ENCODE data around the gene CD163L1. TPM values are rescaled to one million over a fixed set of nuclear protein-coding genes. Genes with fewer than 3 reads are reported as not detected.

Gene CD163L1
- total and polyA plus RNA-seq, 2 of the 8 experiments (the other 6 are each of a cell fraction or from before 2014, with no cell fraction given) = 0.11 to 0.22 TPM

GRCh38 chr12:7322599-7322998, 121.4 kb downstream of the CD163L1 start:
- no peaks in the 10 kb centered on the region for H3K79me2 ChIP-seq (ENCODE audit: control insufficient read depth in 1 of 2, insufficient read depth in 2 of 2, low read length in 2 of 2)
- no peak overlapping the region for H3K14ac ChIP-seq (ENCODE audit: insufficient read length)
- FAIRE-seq (no peak), DNase-seq (ENCODE audit: low read depth in 1 of 2, low spot score in 2 of 2) (no peak)
- no peak overlapping the region for H3K27ac ChIP-seq (ENCODE audit: low read depth, low read length)
- H2BK5ac ChIP-seq (ENCODE audit: low read depth, low read length) = no peak overlapping the region
- no peak overlapping the region for H2AFZ ChIP-seq (ENCODE audit: low read length)
- H4K91ac ChIP-seq (replicated peaks; ENCODE audit: insufficient read length, low read length) = no peak overlapping the region
- H3K56ac ChIP-seq (replicated peaks; ENCODE audit: insufficient read length, low read depth, low read length) = no peak overlapping the region
- no peaks in the 10 kb centered on the region for H3K4me1 ChIP-seq (replicated peaks in 1 of 4; ENCODE audit: control insufficient read depth in 3 of 4, insufficient read depth in 4 of 4, low read length in 3 of 4)
- H2BK120ac ChIP-seq (replicated peaks; ENCODE audit: low read depth, low read length) = no peak overlapping the region
- H3K9ac ChIP-seq (replicated peaks in 1 of 4; ENCODE audit: extremely low read depth in 1 of 4, low read depth in 3 of 4, low read length in 3 of 4) = no peak overlapping the region
- no peaks in the 10 kb centered on the region for H4K20me1 ChIP-seq (replicated peaks in 1 of 2; ENCODE audit: control insufficient read depth in 1 of 2, insufficient read depth in 2 of 2, low read length in 2 of 2)
- no peak overlapping the region for H3K23ac ChIP-seq (ENCODE audit: insufficient read length)
- H3K79me1 ChIP-seq (ENCODE audit: low read depth, low read length) = no peaks in the 10 kb centered on the region
- no peak overlapping the region for H3K4ac ChIP-seq (replicated peaks; ENCODE audit: insufficient read length, low read depth, low read length)
- H2BK20ac ChIP-seq (ENCODE audit: low read length) = no peak overlapping the region
- H3K23me2 ChIP-seq (ENCODE audit: low read depth, low read length) = no peaks in the 10 kb centered on the region
- H3K27me3 ChIP-seq (replicated peaks in 1 of 4; ENCODE audit: control insufficient read depth in 3 of 4, extremely low read depth in 1 of 4, insufficient read depth in 3 of 4, low read length in 3 of 4) = no peaks in the 10 kb centered on the region
- H3K36me3 ChIP-seq (ENCODE audit: control insufficient read depth in 2 of 4, insufficient read depth in 4 of 4, low read length in 3 of 4) = no peaks in the 10 kb centered on the region
- H4K5ac ChIP-seq (ENCODE audit: insufficient read length, low read depth, low read length) = no peak overlapping the region
- no peak overlapping the region for H2AK5ac ChIP-seq (ENCODE audit: low read depth, low read length)
- H2BK12ac ChIP-seq (ENCODE audit: low read depth, low read length) = no peak overlapping the region
- H3K9me3 ChIP-seq (ENCODE audit: insufficient read depth in 2 of 2, low read depth in 1 of 2, low read length in 1 of 2) = no peaks in the 10 kb centered on the region
- WGBS, 2 experiments (ENCODE audit: extremely low coverage in 1 of 2, insufficient coverage in 1 of 2, insufficient read length in 1 of 2, insufficient replicate concordance in 2 of 2, low coverage in 1 of 2, low lambda C conversion rate in 2 of 2, missing lambda C conversion rate in 1 of 2) = 88% methylated on average over 5 of the region's 5 CpGs; no CpG with 5 or more reads in 1 of the 2 experiments
- H3K18ac ChIP-seq (ENCODE audit: extremely low read depth, low read length) = no peak overlapping the region
- no peak overlapping the region for H3K4me2 ChIP-seq (ENCODE audit: insufficient read depth in 1 of 2, low read depth in 2 of 2, low read length in 2 of 2)
- CTCF ChIA-PET (ENCODE audit: partially characterized antibody) = no interaction called here
- H3K4me3 ChIP-seq (ENCODE audit: extremely low read depth in 1 of 4, insufficient read depth in 2 of 4, low read depth in 3 of 4, low read length in 4 of 4) = no peak overlapping the region
- POLR2A ChIA-PET (ENCODE audit: partially characterized antibody) = interaction anchor here (0.6 kb wide), 1 partner anchor 480 kb away, joined by 3 read pairs; no protein-coding TSS in a partner anchor
- no peak overlapping the region for H2BK15ac ChIP-seq (ENCODE audit: low read length)
- H4K8ac ChIP-seq (ENCODE audit: extremely low read depth, insufficient read depth, low read length) = no peak overlapping the region
- TF ChIP-seq RNF2 (IDR thresholded peaks at IDR 0.05; ENCODE audit: borderline replicate concordance, low read depth, low read length, missing control alignments, poor library complexity, severe bottlenecking) (no peak), ZNF274 (IDR thresholded peaks at IDR 0.05; ENCODE audit: borderline replicate concordance, extremely low read depth, low read length) (no peak), RAD21 (IDR thresholded peaks at IDR 0.05 in 1 of 2, conservative IDR thresholded peaks at IDR 0.05 in 1 of 2; ENCODE audit: low read depth in 2 of 2, low read length in 2 of 2) (no peak), MAFK (IDR thresholded peaks at IDR 0.05; ENCODE audit: low read depth, low read length) (no peak), CBX5 (IDR thresholded peaks at IDR 0.05; ENCODE audit: low read depth, low read length) (no peak), ATF3 (IDR thresholded peaks at IDR 0.05; ENCODE audit: insufficient read depth, low read depth, low read length) (no peak), KDM1A (IDR thresholded peaks at IDR 0.05; ENCODE audit: borderline replicate concordance, low read length) (no peak), SP2 (IDR thresholded peaks at IDR 0.05; ENCODE audit: low read length) (no peak), BACH1 (IDR thresholded peaks at IDR 0.05; ENCODE audit: low read length) (no peak), TBP (IDR thresholded peaks at IDR 0.05; ENCODE audit: low read depth, low read length) (no peak), FOSL1 (IDR thresholded peaks at IDR 0.05; ENCODE audit: insufficient read depth, low read depth, low read length) (no peak), BRCA1 (IDR thresholded peaks at IDR 0.05; ENCODE audit: low read depth, low read length) (no peak), BCL11A (IDR thresholded peaks at IDR 0.05; ENCODE audit: low read depth in 2 of 2, low read length in 2 of 2) (no peak), POLR2AphosphoS5 (IDR thresholded peaks at IDR 0.05; ENCODE audit: low read depth, low read length) (no peak), POLR2A (IDR thresholded peaks at IDR 0.05; ENCODE audit: control extremely low read depth in 1 of 2, low read depth in 2 of 2, low read length in 2 of 2) (no peak)
